Measurements from ENCODE around the gene CDK2. TPM values are rescaled to one million over a fixed set of nuclear protein-coding genes. Genes with fewer than 3 reads are reported as not detected.

The CDK2 gene
- total and polyA plus RNA-seq, 2 of the 4 experiments (the other 2 are of a cell fraction): 42.5 to 61.7 TPM

GRCh38 chr12:56001487-56002100 is 35.0 kb downstream of the CDK2 start:
- Histone ChIP-seq H3K4ac (ENCODE audit: low read depth, low read length) (no peak overlapping the region), H2BK5ac (ENCODE audit: low read depth, low read length, poor library complexity, severe bottlenecking) (no peak overlapping the region), H3K27me3 (ENCODE audit: control insufficient read depth, insufficient read depth, low read length) (no peaks in the 10 kb centered on the region), H2AK9ac (replicated peaks; ENCODE audit: low read depth, low read length, poor library complexity) (no peak overlapping the region), H4K8ac (ENCODE audit: low read depth in 2 of 2, low read length in 2 of 2) (no peak overlapping the region), H3K4me2 (ENCODE audit: low read depth, low read length) (no peak overlapping the region), H2AFZ (replicated peaks; ENCODE audit: low read length, poor library complexity) (no peak overlapping the region), H3K79me1 (ENCODE audit: low read depth in 1 of 2, low read length in 2 of 2) (peaks cover 5 to 16% of the 10 kb centered on the region in 2 experiments), H3K4me1 (ENCODE audit: control insufficient read depth, insufficient read depth, low read length) (peaks cover 2% of the 10 kb centered on the region; the same call in 1 of the 2 replicates), H3K9ac (ENCODE audit: low read depth, low read length) (no peak overlapping the region), H3K9me3 (ENCODE audit: control insufficient read depth, insufficient read depth, low read length) (no peaks in the 10 kb centered on the region), H2AK5ac (ENCODE audit: low read depth, low read length) (no peak overlapping the region), H3K4me3 (ENCODE audit: insufficient read depth, low read depth, low read length) (no peak overlapping the region), H3K56ac (ENCODE audit: extremely low read depth, insufficient read depth, low read length) (no peak overlapping the region), H4K5ac (ENCODE audit: low read depth, low read length) (no peak overlapping the region), H3K18ac (ENCODE audit: low read depth, low read length) (no peak overlapping the region), H2BK20ac (ENCODE audit: low read depth, low read length) (no peak overlapping the region), H3K27ac (ENCODE audit: insufficient read depth, low read length) (no peak overlapping the region), H3K36me3 (ENCODE audit: control insufficient read depth, insufficient read depth, low read length) (peaks cover 18% of the 10 kb centered on the region), H4K91ac (ENCODE audit: insufficient read depth, low read depth, low read length) (no peak overlapping the region), H3K23ac (ENCODE audit: low read depth, low read length) (no peak overlapping the region), H2BK120ac (ENCODE audit: low read depth, low read length) (no peak overlapping the region), H3K14ac (replicated peaks; ENCODE audit: low read depth, low read length) (no peak overlapping the region), H4K20me1 (ENCODE audit: insufficient read depth, low read length) (no peaks in the 10 kb centered on the region), H2BK15ac (ENCODE audit: low read depth, low read length) (no peak overlapping the region), H3K9me1 (ENCODE audit: insufficient read depth, low read length) (peaks cover 13% of the 10 kb centered on the region; the same call in 1 of the 2 replicates)
- ChIA-PET POLR2A (ENCODE audit: unreplicated experiment) (no interaction called here), CTCF (no interaction called here)
- BruUV-seq (replicated peaks): no TSS peak
- in situ Hi-C loops (cut with MboI; ENCODE audit: low sequenced_read_pairs) (no loop called here), intact Hi-C loops (cut with micrococcal nuclease) (no loop called here), dilution Hi-C loops (cut with HindIII; ENCODE audit: low sequenced_read_pairs, unreplicated experiment) (no loop called here)
- TF ChIP-seq CEBPB (IDR thresholded peaks at IDR 0.05; ENCODE audit: low read depth, low read length): no peak
- no peak for TF ChIP-seq RAD21 (IDR thresholded peaks at IDR 0.05; ENCODE audit: low read length)
- TF ChIP-seq MAZ (IDR thresholded peaks at IDR 0.05; ENCODE audit: borderline replicate concordance, low read depth, low read length): no peak
- TF ChIP-seq RCOR1 (IDR thresholded peaks at IDR 0.05; ENCODE audit: insufficient replicate concordance, low read length): no peak
- TF ChIP-seq SMC3 (IDR thresholded peaks at IDR 0.05; ENCODE audit: low read depth, low read length): no peak
- no peak for TF ChIP-seq MXI1 (IDR thresholded peaks at IDR 0.05; ENCODE audit: borderline replicate concordance, low read depth, low read length)
- TF ChIP-seq FOS (IDR thresholded peaks at IDR 0.05; ENCODE audit: low read depth, low read length): no peak
- no peak for TF ChIP-seq BHLHE40 (IDR thresholded peaks at IDR 0.05; ENCODE audit: low read depth, low read length)
- no peak for TF ChIP-seq MAFK (IDR thresholded peaks at IDR 0.05; ENCODE audit: low read depth, low read length)
- TF ChIP-seq POLR2A (IDR thresholded peaks at IDR 0.05; ENCODE audit: low read depth, low read length): no peak
- TF ChIP-seq CHD1 (IDR thresholded peaks at IDR 0.05; ENCODE audit: low read depth, low read length): no peak
- no peak for TF ChIP-seq USF2 (IDR thresholded peaks at IDR 0.05; ENCODE audit: low read depth, low read length)
- TF ChIP-seq CTCF (conservative IDR thresholded peaks at IDR 0.05; ENCODE audit: low read depth, low read length): no peak
- no peak for TF ChIP-seq NFE2L2 (IDR thresholded peaks at IDR 0.05; ENCODE audit: low read depth, low read length)
- no peak for TF ChIP-seq ELK1 (IDR thresholded peaks at IDR 0.05; ENCODE audit: borderline replicate concordance, low read depth, low read length)
- no peak for TF ChIP-seq RFX5 (IDR thresholded peaks at IDR 0.05; ENCODE audit: low read depth, low read length)
- ATAC-seq (ENCODE audit: low read depth) (no peak), DNase-seq (no peak)
- WGBS, 2 experiments (ENCODE audit: extremely low coverage in 2 of 2, insufficient read length in 1 of 2): no CpG with 5 or more reads among the region's 7 CpGs
